ENCODE results near the gene PPARG. TPM values are rescaled to one million over a fixed set of nuclear protein-coding genes. Genes with fewer than 3 reads are reported as not detected.

PPARG gene
- total and polyA plus RNA-seq, 4 donors: 5.2 to 15.7 (median 7.0) TPM

- WGBS: 95% methylated on average over 12 of the region's 12 CpGs
- H3K27ac ChIP-seq (ENCODE audit: low read depth in 1 of 2, low read length in 2 of 2): no peak overlapping the region
- no peak for TF ChIP-seq RAD21 (IDR thresholded peaks at IDR 0.05)
- no peak for TF ChIP-seq REST (IDR thresholded peaks at IDR 0.05)
- TF ChIP-seq JUND (IDR thresholded peaks at IDR 0.05): no peak
- no peak for TF ChIP-seq ZBTB33 (IDR thresholded peaks at IDR 0.05)
- TF ChIP-seq EGR1 (IDR thresholded peaks at IDR 0.05; ENCODE audit: low read depth in 2 of 2): no peak
- no peak for TF ChIP-seq HNF4A (conservative IDR thresholded peaks at IDR 0.05)
- TF ChIP-seq RXRA (IDR thresholded peaks at IDR 0.05): no peak
- no peak for TF ChIP-seq SP1 (IDR thresholded peaks at IDR 0.05)
- TF ChIP-seq NR2F2 (IDR thresholded peaks at IDR 0.05): no peak
- no peak for TF ChIP-seq FOXA1 (IDR thresholded peaks at IDR 0.05)
- TF ChIP-seq FOXA2 (IDR thresholded peaks at IDR 0.05): no peak
- no peak for TF ChIP-seq YY1 (IDR thresholded peaks at IDR 0.05)
- no peak for TF ChIP-seq HNF4G (IDR thresholded peaks at IDR 0.05)
- H3K9me3 ChIP-seq (ENCODE audit: control insufficient read depth in 4 of 4, low read length in 3 of 4): no peaks in the 10 kb centered on the region
- H3K4me3 ChIP-seq (ENCODE audit: low read depth in 1 of 3, low read length in 3 of 3): no peak overlapping the region
- no peaks in the 10 kb centered on the region for H3K4me1 ChIP-seq (ENCODE audit: control insufficient read depth in 4 of 4, insufficient read depth in 4 of 4, low read length in 3 of 4)
- no peaks in the 10 kb centered on the region for H3K27me3 ChIP-seq (ENCODE audit: control insufficient read depth in 4 of 4, insufficient read depth in 4 of 4, low read length in 3 of 4)
- no peak for DNase-seq (ENCODE audit: low spot score)
- H3K36me3 ChIP-seq (ENCODE audit: control insufficient read depth in 4 of 4, insufficient read depth in 3 of 4, low read depth in 1 of 4, low read length in 3 of 4): no peaks in the 10 kb centered on the region
- H3K9ac ChIP-seq (ENCODE audit: low read depth in 1 of 2, low read length in 2 of 2): no peak overlapping the region
Observed at GRCh38 chr3:12452361-12453330, 163.8 kb downstream of the PPARG start.

GRCh38 chr3:12454076-12454815 lies 165.4 kb downstream of the PPARG start:
- H3K36me3 ChIP-seq (ENCODE audit: control insufficient read depth in 4 of 4, insufficient read depth in 3 of 4, low read depth in 1 of 4, low read length in 3 of 4): no peaks in the 10 kb centered on the region
- TF ChIP-seq RXRA (IDR thresholded peaks at IDR 0.05) (no peak), HNF4G (IDR thresholded peaks at IDR 0.05) (no peak), CTCF (IDR thresholded peaks at IDR 0.05; ENCODE audit: low read depth, low read length, missing input control) (no peak), FOXA1 (IDR thresholded peaks at IDR 0.05) (no peak)
- no peak overlapping the region for H3K9ac ChIP-seq (ENCODE audit: low read depth in 1 of 2, low read length in 2 of 2)
- no peak for DNase-seq (ENCODE audit: low spot score)
- no peak overlapping the region for H3K4me3 ChIP-seq (ENCODE audit: low read depth in 1 of 3, low read length in 3 of 3)
- H3K4me1 ChIP-seq (ENCODE audit: control insufficient read depth in 4 of 4, insufficient read depth in 4 of 4, low read length in 3 of 4): no peaks in the 10 kb centered on the region
- no peaks in the 10 kb centered on the region for H3K27me3 ChIP-seq (ENCODE audit: control insufficient read depth in 4 of 4, insufficient read depth in 4 of 4, low read length in 3 of 4)
- H3K27ac ChIP-seq (ENCODE audit: low read depth in 1 of 2, low read length in 2 of 2): no peak overlapping the region
- 85% methylated on average over 6 of the region's 6 CpGs for WGBS
- no peaks in the 10 kb centered on the region for H3K9me3 ChIP-seq (ENCODE audit: control insufficient read depth in 4 of 4, low read length in 3 of 4)
